Measurements from ENCODE around the gene TBC1D3B.
"Not testable (repeated sequence)": the region's sequence is repeated elsewhere in the genome, so short reads cannot be mapped to it uniquely, and the experiment has no call there.

Gene TBC1D3B

GRCh38 chr17:36176536-36176935, at the start of gene TBC1D3B:
TBC1D3B (minus strand) TSS chr17:36176636; CDS start chr17:36175050, 1,586 bp downstream.
- not testable (repeated sequence) for H3K27ac ChIP-seq

DNA sequence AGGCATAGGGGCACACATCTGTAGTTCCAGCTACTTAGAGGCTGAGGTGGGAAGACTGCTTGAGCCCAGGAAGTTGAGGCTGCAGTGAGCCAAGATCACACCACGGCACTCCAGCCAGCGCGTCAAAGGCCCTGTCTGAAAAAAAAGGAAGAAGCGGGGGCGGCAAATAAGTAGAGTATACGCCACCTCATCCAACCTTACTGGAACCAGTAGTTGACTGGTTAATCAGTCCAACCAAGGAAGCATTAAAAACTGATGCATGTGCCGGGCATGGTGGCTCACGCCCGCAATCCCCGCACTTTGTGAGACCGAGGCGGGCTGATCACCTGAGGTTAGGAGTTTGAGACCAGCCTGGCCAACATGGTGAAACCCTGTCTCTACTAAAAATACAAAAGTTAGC, 46.5 kb upstream of the TBC1D3B start:
- not testable (repeated sequence) for H3K27ac ChIP-seq

GRCh38 chr17:36221581-36222100, 45.2 kb upstream of the TBC1D3B start:
- not testable (repeated sequence) for H3K27ac ChIP-seq

GRCh38 chr17:36220737-36221580, 44.5 kb upstream of the TBC1D3B start:
- not testable (repeated sequence) for H3K27ac ChIP-seq

DNA sequence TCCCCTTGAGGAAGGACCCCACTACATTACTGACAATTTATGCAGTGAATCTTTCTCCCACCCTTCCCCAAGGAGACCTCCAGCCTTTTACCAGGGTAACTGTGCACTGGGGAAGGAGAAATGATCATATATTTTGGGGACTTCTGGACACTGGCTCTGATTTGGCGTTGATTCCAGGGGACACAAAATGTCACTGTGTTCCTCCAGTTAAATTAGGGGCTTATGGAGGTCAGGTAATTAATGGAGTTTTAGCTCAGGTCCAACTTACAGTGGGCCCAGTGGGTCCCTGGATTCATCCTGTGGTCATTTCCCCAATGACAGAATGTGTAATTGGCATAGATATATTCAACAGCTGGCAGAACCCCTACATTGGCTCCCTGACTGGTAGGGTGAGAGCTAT, 43.1 kb upstream of the TBC1D3B start:
- H3K27ac ChIP-seq = not testable (repeated sequence)

DNA sequence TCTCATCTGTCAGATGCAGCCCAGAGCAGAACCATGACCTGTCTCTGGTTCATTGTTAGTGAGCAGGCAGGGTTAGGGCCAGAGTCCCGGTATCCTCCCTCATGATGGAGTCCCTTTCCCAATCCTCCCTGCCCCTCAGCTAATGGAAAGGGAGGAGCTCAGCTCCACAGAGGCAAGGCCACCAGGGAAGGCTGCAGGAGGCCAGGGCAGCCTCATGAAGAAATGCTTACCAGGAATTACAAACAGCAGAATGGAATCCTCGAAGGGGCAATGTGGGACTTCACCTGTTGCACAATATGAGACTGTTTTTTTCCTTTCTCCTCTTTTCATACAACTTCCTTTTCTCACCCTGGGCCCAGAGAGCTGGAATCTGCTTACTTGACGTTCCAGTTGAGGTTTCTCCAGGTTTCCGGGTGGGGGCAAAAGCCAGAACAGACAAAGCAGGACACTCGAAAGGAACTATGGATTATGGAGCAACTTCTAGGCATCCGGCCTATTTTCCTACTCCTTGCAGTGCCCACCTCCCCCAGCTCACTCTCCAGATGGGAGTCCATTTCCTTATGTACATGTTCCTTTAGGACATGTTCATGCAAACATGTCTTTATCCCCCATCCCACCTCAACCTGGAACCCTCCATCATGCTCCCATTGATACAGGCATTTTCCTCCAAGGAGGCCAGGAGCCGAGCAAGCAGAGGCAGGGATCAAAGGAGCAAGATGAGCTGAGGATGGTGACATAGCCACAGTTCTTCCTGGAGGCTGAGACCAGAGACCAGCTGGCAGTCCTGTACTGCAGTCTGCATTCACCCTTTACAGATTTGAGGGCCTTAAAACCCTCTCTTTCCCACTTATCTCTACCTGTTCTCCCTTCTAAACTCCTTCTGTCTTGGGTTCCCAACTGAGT, 39.2 kb upstream of the TBC1D3B start:
- not testable (repeated sequence) for H3K27ac ChIP-seq

- no peak overlapping the region for H3K27ac ChIP-seq
Observed at GRCh38 chr17:36214918-36215317, 38.5 kb upstream of the TBC1D3B start.

GRCh38 chr17:36213695-36214094, 37.3 kb upstream of the TBC1D3B start:
- TF ChIP-seq, protein P1, sequence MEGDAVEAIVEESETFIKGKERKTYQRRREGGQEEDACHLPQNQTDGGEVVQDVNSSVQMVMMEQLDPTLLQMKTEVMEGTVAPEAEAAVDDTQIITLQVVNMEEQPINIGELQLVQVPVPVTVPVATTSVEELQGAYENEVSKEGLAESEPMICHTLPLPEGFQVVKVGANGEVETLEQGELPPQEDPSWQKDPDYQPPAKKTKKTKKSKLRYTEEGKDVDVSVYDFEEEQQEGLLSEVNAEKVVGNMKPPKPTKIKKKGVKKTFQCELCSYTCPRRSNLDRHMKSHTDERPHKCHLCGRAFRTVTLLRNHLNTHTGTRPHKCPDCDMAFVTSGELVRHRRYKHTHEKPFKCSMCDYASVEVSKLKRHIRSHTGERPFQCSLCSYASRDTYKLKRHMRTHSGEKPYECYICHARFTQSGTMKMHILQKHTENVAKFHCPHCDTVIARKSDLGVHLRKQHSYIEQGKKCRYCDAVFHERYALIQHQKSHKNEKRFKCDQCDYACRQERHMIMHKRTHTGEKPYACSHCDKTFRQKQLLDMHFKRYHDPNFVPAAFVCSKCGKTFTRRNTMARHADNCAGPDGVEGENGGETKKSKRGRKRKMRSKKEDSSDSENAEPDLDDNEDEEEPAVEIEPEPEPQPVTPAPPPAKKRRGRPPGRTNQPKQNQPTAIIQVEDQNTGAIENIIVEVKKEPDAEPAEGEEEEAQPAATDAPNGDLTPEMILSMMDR (conservative IDR thresholded peaks at IDR 0.05) = no peak
- TF ChIP-seq ZFX (IDR thresholded peaks at IDR 0.05) = no peak
- H3K27ac ChIP-seq = no peak overlapping the region

More at GRCh38 chr17:36214918-36215317, 38.5 kb upstream of the TBC1D3B start:
- TF ChIP-seq, protein P1 (conservative IDR thresholded peaks at IDR 0.05) = no peak
- TF ChIP-seq ZFX (IDR thresholded peaks at IDR 0.05) = no peak

DNA sequence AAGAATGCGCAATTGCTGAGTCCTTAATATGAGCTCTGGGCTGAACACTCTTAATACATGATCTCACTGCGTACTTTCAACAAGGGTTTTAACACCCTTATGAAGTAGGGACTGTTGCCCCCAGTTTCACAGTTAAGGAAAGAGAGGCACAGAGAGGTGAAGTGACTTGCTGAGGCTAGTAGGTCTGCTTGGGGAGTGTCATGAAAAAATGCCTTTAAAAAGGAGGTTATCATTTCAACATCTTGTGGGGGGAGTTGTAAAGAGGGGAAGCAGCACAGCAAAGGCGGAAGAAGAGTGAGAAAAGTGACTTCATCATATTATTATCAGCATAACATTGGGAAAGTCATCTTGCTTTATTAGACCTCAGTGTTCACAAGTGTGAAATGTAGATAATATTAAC, 36.5 kb upstream of the TBC1D3B start:
- no peak overlapping the region for H3K27ac ChIP-seq

DNA sequence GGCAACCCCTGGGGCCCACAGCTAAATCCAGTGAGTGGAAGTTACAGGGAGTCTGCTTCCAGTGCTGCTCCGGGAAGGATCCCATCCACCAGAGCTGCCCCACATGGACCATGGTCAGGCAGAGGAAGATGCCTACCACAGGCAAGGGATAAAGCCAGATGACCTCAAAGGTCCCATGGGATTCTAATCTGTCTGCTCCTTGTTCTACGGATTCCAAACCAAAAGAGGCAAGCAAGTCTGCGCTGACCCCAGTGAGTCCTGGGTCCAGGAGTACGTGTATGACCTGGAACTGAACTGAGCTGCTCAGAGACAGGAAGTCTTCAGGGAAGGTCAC, 35.8 kb upstream of the TBC1D3B start:
- no peak for TF ChIP-seq ZFX (IDR thresholded peaks at IDR 0.05)
- TF ChIP-seq, protein P1 (conservative IDR thresholded peaks at IDR 0.05) = no peak
- no peak overlapping the region for H3K27ac ChIP-seq

More for the DNA sequence above, 36.5 kb upstream of the TBC1D3B start:
- TF ChIP-seq, protein P1 (conservative IDR thresholded peaks at IDR 0.05) = no peak
- TF ChIP-seq ZFX (IDR thresholded peaks at IDR 0.05) = no peak

- H3K27ac ChIP-seq = not testable (repeated sequence)
Observed at GRCh38 chr17:36211484-36212271, 35.2 kb upstream of the TBC1D3B start.

GRCh38 chr17:36210439-36211211, 34.2 kb upstream of the TBC1D3B start, which contains the start of gene CCL4L2:
CCL4L2 (plus strand) TSS chr17:36211063.
- H3K27ac ChIP-seq = not testable (repeated sequence)

All from C4-2B (cell line).